ENCODE measurements around the gene SLC39A13.

DNA sequence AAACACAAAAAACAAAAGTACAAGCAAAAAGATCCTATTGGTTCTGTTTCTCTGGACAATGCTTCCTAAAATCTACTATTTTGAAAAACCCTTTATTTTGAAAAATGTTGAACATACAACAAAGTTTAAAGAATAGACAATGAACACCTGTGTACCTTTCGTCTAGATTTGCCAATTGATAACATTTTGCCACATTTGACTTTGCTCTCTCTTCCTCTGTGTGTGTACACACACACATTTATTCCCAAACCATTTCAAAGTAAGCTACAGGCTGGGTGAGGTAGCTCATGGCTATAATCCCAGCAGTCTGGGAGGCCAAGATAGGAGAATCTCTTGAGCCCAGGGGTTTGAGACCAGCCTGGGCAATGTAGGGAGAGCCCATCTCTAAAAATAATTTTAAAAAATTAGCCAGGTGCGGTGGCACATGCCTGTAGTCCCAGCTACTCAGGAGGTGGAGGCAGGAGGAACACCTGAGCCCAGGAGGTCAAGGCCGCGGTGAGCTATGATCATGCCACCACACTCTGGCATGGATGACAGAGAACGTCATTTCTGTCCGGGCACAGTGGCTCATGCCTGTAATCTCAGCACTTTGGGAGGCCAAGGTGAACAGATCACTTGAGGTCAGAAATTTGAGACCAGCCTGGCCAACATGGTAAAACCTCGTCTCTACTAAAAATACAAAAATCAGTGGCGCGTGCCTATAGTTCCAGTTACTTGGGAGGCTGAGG is 23.1 kb downstream of the SLC39A13 start:
- no peak for TF ChIP-seq EZH2 (IDR thresholded peaks at IDR 0.05; ENCODE audit: insufficient read depth, low read length)
- TF ChIP-seq, protein P1, sequence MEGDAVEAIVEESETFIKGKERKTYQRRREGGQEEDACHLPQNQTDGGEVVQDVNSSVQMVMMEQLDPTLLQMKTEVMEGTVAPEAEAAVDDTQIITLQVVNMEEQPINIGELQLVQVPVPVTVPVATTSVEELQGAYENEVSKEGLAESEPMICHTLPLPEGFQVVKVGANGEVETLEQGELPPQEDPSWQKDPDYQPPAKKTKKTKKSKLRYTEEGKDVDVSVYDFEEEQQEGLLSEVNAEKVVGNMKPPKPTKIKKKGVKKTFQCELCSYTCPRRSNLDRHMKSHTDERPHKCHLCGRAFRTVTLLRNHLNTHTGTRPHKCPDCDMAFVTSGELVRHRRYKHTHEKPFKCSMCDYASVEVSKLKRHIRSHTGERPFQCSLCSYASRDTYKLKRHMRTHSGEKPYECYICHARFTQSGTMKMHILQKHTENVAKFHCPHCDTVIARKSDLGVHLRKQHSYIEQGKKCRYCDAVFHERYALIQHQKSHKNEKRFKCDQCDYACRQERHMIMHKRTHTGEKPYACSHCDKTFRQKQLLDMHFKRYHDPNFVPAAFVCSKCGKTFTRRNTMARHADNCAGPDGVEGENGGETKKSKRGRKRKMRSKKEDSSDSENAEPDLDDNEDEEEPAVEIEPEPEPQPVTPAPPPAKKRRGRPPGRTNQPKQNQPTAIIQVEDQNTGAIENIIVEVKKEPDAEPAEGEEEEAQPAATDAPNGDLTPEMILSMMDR (IDR thresholded peaks at IDR 0.05; ENCODE audit: insufficient read depth, low read depth, low read length), result no peak
